ENCODE results near the gene CEP97.
"Not testable (repeated sequence)": the region's sequence is repeated elsewhere in the genome, so short reads cannot be mapped to it uniquely, and the experiment has no call there.

Gene CEP97

DNA sequence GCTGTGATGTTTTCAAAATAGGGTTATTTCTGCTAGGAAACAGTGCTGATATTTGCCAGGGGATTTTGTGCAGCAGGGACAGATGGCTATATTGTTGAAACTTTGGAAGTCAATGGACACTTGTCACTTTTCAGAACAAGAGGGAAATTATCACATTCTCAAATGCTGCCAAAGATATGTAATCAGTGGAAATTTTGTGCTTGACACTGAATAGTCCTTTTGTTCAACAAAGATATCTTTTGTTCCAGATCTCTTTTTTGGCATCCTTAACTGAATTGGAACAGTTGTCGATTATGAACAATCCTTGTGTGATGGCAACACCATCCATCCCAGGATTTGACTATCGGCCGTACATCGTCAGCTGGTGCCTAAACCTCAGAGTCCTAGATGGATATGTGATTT, 7.8 kb downstream of the CEP97 start:
- Histone ChIP-seq H3K36me3 (ENCODE audit: control insufficient read depth in 4 of 4, insufficient read depth in 4 of 4, low read length in 3 of 4) (peaks cover 25 to 80% (median 46%) of the 10 kb centered on the region in 4 experiments), H3K4me1 (ENCODE audit: control extremely low read depth in 1 of 4, control insufficient read depth in 4 of 4, insufficient read depth in 4 of 4, low read length in 3 of 4) (no peaks in the 10 kb centered on the region), H3K27ac (ENCODE audit: insufficient read depth in 1 of 2, low read depth in 1 of 2, low read length in 2 of 2, poor library complexity in 1 of 2, severe bottlenecking in 2 of 2) (no peak overlapping the region), H3K27me3 (replicated peaks in 2 of 5; ENCODE audit: control insufficient read depth in 4 of 5, insufficient read depth in 5 of 5, low read length in 4 of 5) (no peaks in the 10 kb centered on the region), H3K4me3 (ENCODE audit: control insufficient read depth in 1 of 7, extremely low read depth in 1 of 7, insufficient read depth in 4 of 7, low read depth in 2 of 7, low read length in 6 of 7) (no peak overlapping the region), H3K9me3 (ENCODE audit: control extremely low read depth in 1 of 5, control insufficient read depth in 4 of 5, insufficient read depth in 2 of 5, low read depth in 1 of 5, low read length in 4 of 5) (peaks cover 0 to 10% (median 2%) of the 10 kb centered on the region in 5 experiments)
- no peak for DNase-seq
- 100% methylated on average over 1 of the region's 4 CpGs for WGBS (ENCODE audit: insufficient coverage)
- POLR2A ChIA-PET = no interaction called here
- CTCF ChIA-PET = interaction anchor here (1.9 kb wide), 1 partner anchor 25 kb away, joined by 4 read pairs; no protein-coding TSS in a partner anchor

GRCh38 chr3:101735833-101736232, 11.4 kb downstream of the CEP97 start:
- no peak for DNase-seq
- ChIA-PET POLR2A (no interaction called here), CTCF (interaction anchor here (1.0 kb wide), 1 partner anchor 20 kb away, joined by 4 read pairs; no protein-coding TSS in a partner anchor)
- no peaks in the 10 kb centered on the region for H3K27me3 ChIP-seq (replicated peaks in 2 of 5; ENCODE audit: control insufficient read depth in 4 of 5, insufficient read depth in 5 of 5, low read length in 4 of 5)
- H3K4me3 ChIP-seq (ENCODE audit: control insufficient read depth in 1 of 7, extremely low read depth in 1 of 7, insufficient read depth in 4 of 7, low read depth in 2 of 7, low read length in 6 of 7) = no peak overlapping the region
- H3K27ac ChIP-seq (ENCODE audit: insufficient read depth in 1 of 2, low read depth in 1 of 2, low read length in 2 of 2, poor library complexity in 1 of 2, severe bottlenecking in 2 of 2) = no peak overlapping the region
- peaks cover 19 to 59% (median 37%) of the 10 kb centered on the region in 4 experiments for H3K36me3 ChIP-seq (ENCODE audit: control insufficient read depth in 4 of 4, insufficient read depth in 4 of 4, low read length in 3 of 4)
- H3K9me3 ChIP-seq (ENCODE audit: control extremely low read depth in 1 of 5, control insufficient read depth in 4 of 5, insufficient read depth in 2 of 5, low read depth in 1 of 5, low read length in 4 of 5) = peaks cover 0 to 10% (median 2%) of the 10 kb centered on the region in 5 experiments
- 95% methylated on average over 10 of the region's 10 CpGs for WGBS (ENCODE audit: insufficient coverage)
- H3K4me1 ChIP-seq (ENCODE audit: control extremely low read depth in 1 of 4, control insufficient read depth in 4 of 4, insufficient read depth in 4 of 4, low read length in 3 of 4) = no peaks in the 10 kb centered on the region

GRCh38 chr3:101741914-101742313, 17.5 kb downstream of the CEP97 start:
- H3K27ac ChIP-seq (ENCODE audit: insufficient read depth in 1 of 2, low read depth in 1 of 2, low read length in 2 of 2, poor library complexity in 1 of 2, severe bottlenecking in 2 of 2); H3K4me3 ChIP-seq (ENCODE audit: control insufficient read depth in 1 of 7, extremely low read depth in 1 of 7, insufficient read depth in 4 of 7, low read depth in 2 of 7, low read length in 6 of 7); POLR2A ChIA-PET; H3K27me3 ChIP-seq (replicated peaks in 2 of 5; ENCODE audit: control insufficient read depth in 4 of 5, insufficient read depth in 5 of 5, low read length in 4 of 5); H3K36me3 ChIP-seq (ENCODE audit: control insufficient read depth in 4 of 4, insufficient read depth in 4 of 4, low read length in 3 of 4); H3K4me1 ChIP-seq (ENCODE audit: control extremely low read depth in 1 of 4, control insufficient read depth in 4 of 4, insufficient read depth in 4 of 4, low read length in 3 of 4); H3K9me3 ChIP-seq (ENCODE audit: control extremely low read depth in 1 of 5, control insufficient read depth in 4 of 5, insufficient read depth in 2 of 5, low read depth in 1 of 5, low read length in 4 of 5); CTCF ChIA-PET; DNase-seq: not testable (repeated sequence)
- no CpG with 5 or more reads among the region's 3 CpGs for WGBS (ENCODE audit: insufficient coverage)

- POLR2A ChIA-PET = no interaction called here
- no CpG with 5 or more reads among the region's 1 CpG for WGBS (ENCODE audit: insufficient coverage)
- H3K36me3 ChIP-seq (ENCODE audit: control insufficient read depth in 4 of 4, insufficient read depth in 4 of 4, low read length in 3 of 4) = peaks cover 0 to 9% (median 6%) of the 10 kb centered on the region in 4 experiments
- H3K4me1 ChIP-seq (ENCODE audit: control extremely low read depth in 1 of 4, control insufficient read depth in 4 of 4, insufficient read depth in 4 of 4, low read length in 3 of 4) = no peaks in the 10 kb centered on the region
- H3K4me3 ChIP-seq (ENCODE audit: control insufficient read depth in 1 of 7, extremely low read depth in 1 of 7, insufficient read depth in 4 of 7, low read depth in 2 of 7, low read length in 6 of 7) = no peak overlapping the region
- H3K27me3 ChIP-seq (replicated peaks in 2 of 5; ENCODE audit: control insufficient read depth in 4 of 5, insufficient read depth in 5 of 5, low read length in 4 of 5) = no peaks in the 10 kb centered on the region
- H3K9me3 ChIP-seq (ENCODE audit: control extremely low read depth in 1 of 5, control insufficient read depth in 4 of 5, insufficient read depth in 2 of 5, low read depth in 1 of 5, low read length in 4 of 5) = no peaks in the 10 kb centered on the region
- CTCF ChIA-PET = interaction anchor here (0.8 to 1.0 kb wide), 2 partner anchors 36 to 481 kb away, joined by 3 to 4 read pairs; no protein-coding TSS in a partner anchor
- no peak for DNase-seq
- no peak overlapping the region for H3K27ac ChIP-seq (ENCODE audit: insufficient read depth in 1 of 2, low read depth in 1 of 2, low read length in 2 of 2, poor library complexity in 1 of 2, severe bottlenecking in 2 of 2)
Observed at GRCh38 chr3:101744811-101745210, 20.4 kb downstream of the CEP97 start.

GRCh38 chr3:101745934-101746333, 21.5 kb downstream of the CEP97 start:
- WGBS (ENCODE audit: insufficient coverage) = no CpG with 5 or more reads among the region's 1 CpG

GRCh38 chr3:101753386-101754113, 29.1 kb downstream of the CEP97 start:
- CTCF ChIA-PET; H3K9me3 ChIP-seq (ENCODE audit: control extremely low read depth in 1 of 5, control insufficient read depth in 4 of 5, insufficient read depth in 2 of 5, low read depth in 1 of 5, low read length in 4 of 5); H3K4me3 ChIP-seq (ENCODE audit: control insufficient read depth in 1 of 7, extremely low read depth in 1 of 7, insufficient read depth in 4 of 7, low read depth in 2 of 7, low read length in 6 of 7); DNase-seq; H3K27me3 ChIP-seq (replicated peaks in 2 of 5; ENCODE audit: control insufficient read depth in 4 of 5, insufficient read depth in 5 of 5, low read length in 4 of 5); H3K4me1 ChIP-seq (ENCODE audit: control extremely low read depth in 1 of 4, control insufficient read depth in 4 of 4, insufficient read depth in 4 of 4, low read length in 3 of 4); POLR2A ChIA-PET; H3K27ac ChIP-seq (ENCODE audit: insufficient read depth in 1 of 2, low read depth in 1 of 2, low read length in 2 of 2, poor library complexity in 1 of 2, severe bottlenecking in 2 of 2): not testable (repeated sequence)
- H3K36me3 ChIP-seq (ENCODE audit: control insufficient read depth in 4 of 4, insufficient read depth in 4 of 4, low read length in 3 of 4) = peaks cover 21 to 41% (median 27%) of the 10 kb centered on the region in 4 experiments
- WGBS (ENCODE audit: insufficient coverage) = 100% methylated on average over 3 of the region's 23 CpGs

More at GRCh38 chr3:101745934-101746333, 21.5 kb downstream of the CEP97 start:
- POLR2A ChIA-PET; H3K4me3 ChIP-seq (ENCODE audit: control insufficient read depth in 1 of 7, extremely low read depth in 1 of 7, insufficient read depth in 4 of 7, low read depth in 2 of 7, low read length in 6 of 7); H3K27me3 ChIP-seq (replicated peaks in 2 of 5; ENCODE audit: control insufficient read depth in 4 of 5, insufficient read depth in 5 of 5, low read length in 4 of 5); H3K36me3 ChIP-seq (ENCODE audit: control insufficient read depth in 4 of 4, insufficient read depth in 4 of 4, low read length in 3 of 4); H3K9me3 ChIP-seq (ENCODE audit: control extremely low read depth in 1 of 5, control insufficient read depth in 4 of 5, insufficient read depth in 2 of 5, low read depth in 1 of 5, low read length in 4 of 5); H3K27ac ChIP-seq (ENCODE audit: insufficient read depth in 1 of 2, low read depth in 1 of 2, low read length in 2 of 2, poor library complexity in 1 of 2, severe bottlenecking in 2 of 2); DNase-seq; CTCF ChIA-PET; H3K4me1 ChIP-seq (ENCODE audit: control extremely low read depth in 1 of 4, control insufficient read depth in 4 of 4, insufficient read depth in 4 of 4, low read length in 3 of 4): not testable (repeated sequence)

DNA sequence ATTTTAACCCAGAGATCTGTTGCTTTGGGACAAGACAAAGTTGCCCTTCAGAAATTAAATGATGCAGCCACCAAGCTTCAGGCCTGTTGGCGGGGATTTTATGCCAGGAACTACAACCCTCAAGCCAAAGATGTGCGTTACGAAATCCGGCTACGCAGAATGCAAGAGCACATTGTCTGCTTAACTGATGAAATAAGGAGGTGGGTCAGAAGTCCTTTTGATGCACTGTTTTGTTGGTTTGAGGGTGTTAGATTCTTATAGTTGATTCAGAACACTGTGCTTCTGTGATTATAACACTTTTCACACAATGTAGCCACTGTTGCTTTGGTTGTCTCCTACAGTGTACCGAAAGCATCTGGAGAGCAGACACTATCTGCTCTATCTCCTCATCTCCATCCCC, 33.8 kb downstream of the CEP97 start:
- POLR2A ChIA-PET = no interaction called here
- H3K36me3 ChIP-seq (ENCODE audit: control insufficient read depth in 4 of 4, insufficient read depth in 4 of 4, low read length in 3 of 4) = peaks cover 31 to 56% (median 41%) of the 10 kb centered on the region in 4 experiments

More for the DNA sequence above, 33.8 kb downstream of the CEP97 start:
- no peak overlapping the region for H3K4me3 ChIP-seq (ENCODE audit: control insufficient read depth in 1 of 7, extremely low read depth in 1 of 7, insufficient read depth in 4 of 7, low read depth in 2 of 7, low read length in 6 of 7)
- WGBS (ENCODE audit: insufficient coverage) = 100% methylated on average over 3 of the region's 6 CpGs
- H3K27ac ChIP-seq (ENCODE audit: insufficient read depth in 1 of 2, low read depth in 1 of 2, low read length in 2 of 2, poor library complexity in 1 of 2, severe bottlenecking in 2 of 2) = no peak overlapping the region
- H3K4me1 ChIP-seq (ENCODE audit: control extremely low read depth in 1 of 4, control insufficient read depth in 4 of 4, insufficient read depth in 4 of 4, low read length in 3 of 4) = peaks cover 0 to 2% (median 0%) of the 10 kb centered on the region in 4 experiments
- DNase-seq = no peak
- H3K9me3 ChIP-seq (ENCODE audit: control extremely low read depth in 1 of 5, control insufficient read depth in 4 of 5, insufficient read depth in 2 of 5, low read depth in 1 of 5, low read length in 4 of 5) = peaks cover 0 to 3% (median 0%) of the 10 kb centered on the region in 5 experiments
- H3K27me3 ChIP-seq (replicated peaks in 2 of 5; ENCODE audit: control insufficient read depth in 4 of 5, insufficient read depth in 5 of 5, low read length in 4 of 5) = no peaks in the 10 kb centered on the region
- CTCF ChIA-PET = no interaction called here

All from common myeloid progenitor, CD34-positive (primary cell).